Fibroblast of peridontal ligament (primary cell): ENCODE data around the gene EIF2S1.
"Not testable (repeated sequence)": the region's sequence is repeated elsewhere in the genome, so short reads cannot be mapped to it uniquely, and the experiment has no call there.

Source experiments
- DNase-seq: peaks from one replicate; pipeline ENCODE4 v3.0.0-alpha.2; 2010; ENCODE audit errors: extremely low read depth

EIF2S1 gene

GRCh38 chr14:67371247-67372148 lies 11.4 kb downstream of the EIF2S1 start:
- no peak for DNase-seq

GRCh38 chr14:67372833-67373232 lies 12.7 kb downstream of the EIF2S1 start:
- DNase-seq = no peak

- no peak for DNase-seq
Observed at GRCh38 chr14:67373347-67373746, 13.2 kb downstream of the EIF2S1 start.

- no peak for DNase-seq
Observed at GRCh38 chr14:67377916-67378315, 17.8 kb downstream of the EIF2S1 start.

GRCh38 chr14:67385120-67385519 lies 25.0 kb downstream of the EIF2S1 start:
- no peak for DNase-seq

GRCh38 chr14:67385618-67386017 lies 25.5 kb downstream of the EIF2S1 start:
- no peak for DNase-seq

GRCh38 chr14:67387195-67387594 lies 27.1 kb downstream of the EIF2S1 start:
- peak; percentile 8 for DNase-seq

GRCh38 chr14:67389275-67389674 lies 29.1 kb downstream of the EIF2S1 start:
- DNase-seq = no peak

- DNase-seq = no peak
Observed at GRCh38 chr14:67389811-67390534, 29.8 kb downstream of the EIF2S1 start.

- no peak for DNase-seq
Observed at GRCh38 chr14:67391268-67391667, 31.1 kb downstream of the EIF2S1 start.

- DNase-seq = no peak
Observed at GRCh38 chr14:67392123-67392522, 32.0 kb downstream of the EIF2S1 start.

GRCh38 chr14:67392800-67393199 lies 32.7 kb downstream of the EIF2S1 start:
- no peak for DNase-seq

- no peak for DNase-seq
Observed at GRCh38 chr14:67393689-67394088, 33.6 kb downstream of the EIF2S1 start.

- no peak for DNase-seq
Observed at GRCh38 chr14:67395086-67395875, 35.2 kb downstream of the EIF2S1 start.

- no peak for DNase-seq
Observed at GRCh38 chr14:67395876-67396189, 35.7 kb downstream of the EIF2S1 start.

- peak; percentile 31 for DNase-seq
Observed at GRCh38 chr14:67396381-67396970, 36.3 kb downstream of the EIF2S1 start.

GRCh38 chr14:67397536-67397935 lies 37.4 kb downstream of the EIF2S1 start:
- DNase-seq = no peak

- no peak for DNase-seq
Observed at GRCh38 chr14:67400434-67400833, 40.3 kb downstream of the EIF2S1 start.

GRCh38 chr14:67405771-67406170 lies 45.6 kb downstream of the EIF2S1 start:
- DNase-seq = no peak

GRCh38 chr14:67408122-67408801 lies 48.1 kb downstream of the EIF2S1 start:
- not testable (repeated sequence) for DNase-seq

- DNase-seq = no peak
Observed at GRCh38 chr14:67409461-67409860, 49.3 kb downstream of the EIF2S1 start.
